Measurements from ENCODE around the gene STK4.

Gene STK4

GRCh38 chr20:44967207-44967807 is 995 bp downstream of the STK4 start:
- TF ChIP-seq CTCF (IDR thresholded peaks at IDR 0.05) = no peak
- no peak for DNase-seq (ENCODE audit: low spot score)
- Histone ChIP-seq H3K4me3 (peak overlapping the region; percentile 97), H3K27ac (peak overlapping the region; percentile 88 to 93)

- H3K4me3 ChIP-seq = no peak overlapping the region
- no peak overlapping the region for H3K27ac ChIP-seq
- no peak for DNase-seq (ENCODE audit: low spot score)
- no peak for TF ChIP-seq CTCF (IDR thresholded peaks at IDR 0.05)
Observed at GRCh38 chr20:44969300-44969894, 3.1 kb downstream of the STK4 start.

- TF ChIP-seq CTCF (IDR thresholded peaks at IDR 0.05) = no peak
- no peak overlapping the region for H3K4me3 ChIP-seq
- H3K27ac ChIP-seq = no peak overlapping the region
- DNase-seq (ENCODE audit: low spot score) = no peak
Observed at GRCh38 chr20:44970243-44970757, 4.0 kb downstream of the STK4 start.

GRCh38 chr20:44973053-44973452 is 6.7 kb downstream of the STK4 start:
- Histone ChIP-seq H3K27ac (no peak overlapping the region), H3K4me3 (no peak overlapping the region)
- no peak for DNase-seq (ENCODE audit: low spot score)
- no peak for TF ChIP-seq CTCF (IDR thresholded peaks at IDR 0.05)

- TF ChIP-seq CTCF (IDR thresholded peaks at IDR 0.05) = no peak
- Histone ChIP-seq H3K27ac (no peak overlapping the region), H3K4me3 (no peak overlapping the region)
- no peak for DNase-seq (ENCODE audit: low spot score)
Observed at GRCh38 chr20:44976698-44977097, 10.4 kb downstream of the STK4 start.

- TF ChIP-seq CTCF (IDR thresholded peaks at IDR 0.05) = no peak
- H3K4me3 ChIP-seq = no peak overlapping the region
- no peak overlapping the region for H3K27ac ChIP-seq
- no peak for DNase-seq (ENCODE audit: low spot score)
Observed at GRCh38 chr20:44979090-44979621, 12.8 kb downstream of the STK4 start.

Data from coronary artery (tissue), 2 donors.